ENCODE data around the gene IL15RA.
"Not testable (repeated sequence)": the region's sequence is repeated elsewhere in the genome, so short reads cannot be mapped to it uniquely, and the experiment has no call there.

The IL15RA gene

DNA sequence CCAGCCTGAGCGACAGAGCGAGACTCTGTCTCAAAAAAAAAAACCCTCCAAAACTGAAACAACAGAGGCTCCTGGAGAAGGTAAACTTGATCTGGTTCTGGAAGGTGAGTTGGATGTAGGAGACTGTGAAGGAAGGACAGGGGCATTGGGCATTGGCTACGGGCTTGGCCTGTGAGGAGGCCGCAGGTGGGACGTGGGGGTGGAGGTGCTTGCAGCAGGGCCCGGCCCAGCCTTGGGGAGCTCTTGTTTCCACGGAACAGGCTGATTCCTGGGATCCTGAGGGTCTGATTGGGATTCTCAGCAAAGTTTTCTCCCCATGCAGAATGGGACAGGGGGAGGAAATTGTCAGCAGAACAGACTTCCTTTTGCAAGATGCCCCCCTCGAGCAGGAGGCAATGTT, 30.6 kb downstream of the IL15RA start:
- no peak overlapping the region for H3K4me3 ChIP-seq (ENCODE audit: low read depth, low read length)
- TF ChIP-seq, protein P1, sequence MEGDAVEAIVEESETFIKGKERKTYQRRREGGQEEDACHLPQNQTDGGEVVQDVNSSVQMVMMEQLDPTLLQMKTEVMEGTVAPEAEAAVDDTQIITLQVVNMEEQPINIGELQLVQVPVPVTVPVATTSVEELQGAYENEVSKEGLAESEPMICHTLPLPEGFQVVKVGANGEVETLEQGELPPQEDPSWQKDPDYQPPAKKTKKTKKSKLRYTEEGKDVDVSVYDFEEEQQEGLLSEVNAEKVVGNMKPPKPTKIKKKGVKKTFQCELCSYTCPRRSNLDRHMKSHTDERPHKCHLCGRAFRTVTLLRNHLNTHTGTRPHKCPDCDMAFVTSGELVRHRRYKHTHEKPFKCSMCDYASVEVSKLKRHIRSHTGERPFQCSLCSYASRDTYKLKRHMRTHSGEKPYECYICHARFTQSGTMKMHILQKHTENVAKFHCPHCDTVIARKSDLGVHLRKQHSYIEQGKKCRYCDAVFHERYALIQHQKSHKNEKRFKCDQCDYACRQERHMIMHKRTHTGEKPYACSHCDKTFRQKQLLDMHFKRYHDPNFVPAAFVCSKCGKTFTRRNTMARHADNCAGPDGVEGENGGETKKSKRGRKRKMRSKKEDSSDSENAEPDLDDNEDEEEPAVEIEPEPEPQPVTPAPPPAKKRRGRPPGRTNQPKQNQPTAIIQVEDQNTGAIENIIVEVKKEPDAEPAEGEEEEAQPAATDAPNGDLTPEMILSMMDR (IDR thresholded peaks at IDR 0.05; ENCODE audit: control insufficient read depth, extremely low read depth, insufficient read depth): no peak
- no peak for DNase-seq (ENCODE audit: low read depth)

GRCh38 chr10:5946419-5946775, 30.9 kb downstream of the IL15RA start:
- not testable (repeated sequence) for H3K4me3 ChIP-seq (ENCODE audit: low read depth, low read length); DNase-seq (ENCODE audit: low read depth)

DNA sequence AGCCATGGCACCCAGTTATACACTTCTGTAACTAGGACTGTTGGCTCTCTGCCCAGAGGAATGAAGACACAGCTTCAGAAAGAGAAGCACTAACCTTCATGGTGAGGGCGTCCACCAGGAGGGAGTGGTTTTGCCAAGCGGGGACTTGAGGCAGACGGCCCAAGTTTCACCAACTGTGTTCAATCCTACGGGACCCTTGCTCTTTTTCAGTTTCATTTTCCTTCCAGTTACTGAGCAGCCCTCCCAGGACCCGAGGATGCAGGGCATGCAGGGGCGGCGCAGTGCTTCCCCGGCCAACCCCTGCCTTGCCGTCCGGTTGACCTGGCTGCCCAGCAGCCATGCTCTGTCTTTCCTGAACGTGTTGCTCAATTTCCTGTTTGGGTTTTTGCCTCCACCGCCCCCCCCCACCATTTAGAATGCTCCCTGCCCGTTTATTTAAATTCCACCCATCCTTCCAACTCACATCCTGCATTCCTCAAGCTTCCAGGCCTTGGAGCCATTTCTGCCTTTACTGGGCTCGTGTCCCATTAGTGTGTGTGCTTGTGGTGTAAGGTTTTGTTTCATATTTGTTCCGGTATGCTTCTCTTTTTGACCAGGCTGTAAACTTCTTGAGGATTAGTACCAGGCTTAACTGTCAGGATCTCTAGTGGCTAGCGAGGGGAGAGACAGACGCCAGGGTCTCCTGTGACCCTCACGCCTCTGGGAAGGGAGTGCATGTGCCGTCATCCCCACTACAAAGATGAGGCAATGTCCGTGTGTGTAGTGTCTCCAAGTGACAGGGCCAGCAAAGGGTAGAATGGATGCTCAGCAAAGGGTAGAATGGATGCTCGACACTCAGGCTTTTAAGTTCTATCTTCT, 31.6 kb downstream of the IL15RA start:
- H3K4me3 ChIP-seq (ENCODE audit: low read depth, low read length): no peak overlapping the region
- TF ChIP-seq, protein P1 (IDR thresholded peaks at IDR 0.05; ENCODE audit: control insufficient read depth, extremely low read depth, insufficient read depth): no peak
- DNase-seq (ENCODE audit: low read depth): no peak

DNA sequence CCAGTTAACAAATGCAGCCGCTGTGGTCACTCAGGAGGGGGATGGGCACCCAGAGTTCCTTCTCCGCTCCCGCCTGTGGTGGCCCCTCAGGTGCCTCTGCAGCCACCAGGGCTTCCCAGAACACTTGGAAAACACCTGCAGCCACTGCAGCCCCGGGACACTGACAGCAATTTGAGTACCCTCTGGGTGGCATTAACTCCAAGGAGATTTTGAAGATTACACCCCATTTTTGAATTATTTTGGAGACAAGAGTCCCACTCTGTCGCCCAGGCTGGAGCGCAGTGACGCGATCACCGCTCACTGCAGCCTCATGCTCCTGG, 32.2 kb downstream of the IL15RA start:
- TF ChIP-seq, protein P1 (IDR thresholded peaks at IDR 0.05; ENCODE audit: control insufficient read depth, extremely low read depth, insufficient read depth): no peak
- no peak for DNase-seq (ENCODE audit: low read depth)
- no peak overlapping the region for H3K4me3 ChIP-seq (ENCODE audit: low read depth, low read length)

- no peak overlapping the region for H3K4me3 ChIP-seq (ENCODE audit: low read depth, low read length)
- peak; percentile 96 for DNase-seq (ENCODE audit: low read depth)
- TF ChIP-seq, protein P1 (IDR thresholded peaks at IDR 0.05; ENCODE audit: control insufficient read depth, extremely low read depth, insufficient read depth): no peak
Measured at GRCh38 chr10:5944389-5945189, 32.8 kb downstream of the IL15RA start.

DNA sequence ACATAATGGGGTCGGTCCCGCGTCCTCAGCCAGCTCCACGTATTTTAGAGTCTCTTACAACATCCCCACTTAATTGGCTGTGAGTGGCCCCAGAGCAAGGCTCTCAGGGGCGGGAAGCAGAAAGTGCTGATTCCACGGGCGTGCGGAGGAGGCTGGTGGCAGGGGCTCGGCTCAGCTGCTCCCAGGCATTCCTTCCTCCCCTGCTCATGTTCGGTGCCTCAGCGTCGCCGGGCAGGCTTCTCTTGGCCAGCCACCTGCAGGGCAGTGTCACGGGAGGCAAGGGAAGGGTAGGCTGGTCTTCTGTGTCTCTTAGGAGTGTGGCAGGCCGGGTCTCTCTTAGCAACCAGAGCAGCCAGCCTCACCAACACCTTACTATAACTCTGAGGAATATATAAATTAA, 33.8 kb downstream of the IL15RA start:
- H3K4me3 ChIP-seq (ENCODE audit: low read depth, low read length): no peak overlapping the region
- TF ChIP-seq, protein P1 (IDR thresholded peaks at IDR 0.05; ENCODE audit: control insufficient read depth, extremely low read depth, insufficient read depth): no peak
- no peak for DNase-seq (ENCODE audit: low read depth)

GRCh38 chr10:5942474-5942873, 34.9 kb downstream of the IL15RA start:
- TF ChIP-seq, protein P1 (IDR thresholded peaks at IDR 0.05; ENCODE audit: control insufficient read depth, extremely low read depth, insufficient read depth): no peak
- no peak for DNase-seq (ENCODE audit: low read depth)

More at GRCh38 chr10:5942474-5942873, 34.9 kb downstream of the IL15RA start:
- H3K4me3 ChIP-seq (ENCODE audit: low read depth, low read length): no peak overlapping the region

Measured in LNCaP clone FGC (cell line).